ENCODE data around the gene UQCRHL. TPM values are rescaled to one million over a fixed set of nuclear protein-coding genes. Genes with fewer than 3 reads are reported as not detected.

Gene UQCRHL
- total RNA-seq, 1 experiment from 2014 or later: 2.6 TPM

DNA sequence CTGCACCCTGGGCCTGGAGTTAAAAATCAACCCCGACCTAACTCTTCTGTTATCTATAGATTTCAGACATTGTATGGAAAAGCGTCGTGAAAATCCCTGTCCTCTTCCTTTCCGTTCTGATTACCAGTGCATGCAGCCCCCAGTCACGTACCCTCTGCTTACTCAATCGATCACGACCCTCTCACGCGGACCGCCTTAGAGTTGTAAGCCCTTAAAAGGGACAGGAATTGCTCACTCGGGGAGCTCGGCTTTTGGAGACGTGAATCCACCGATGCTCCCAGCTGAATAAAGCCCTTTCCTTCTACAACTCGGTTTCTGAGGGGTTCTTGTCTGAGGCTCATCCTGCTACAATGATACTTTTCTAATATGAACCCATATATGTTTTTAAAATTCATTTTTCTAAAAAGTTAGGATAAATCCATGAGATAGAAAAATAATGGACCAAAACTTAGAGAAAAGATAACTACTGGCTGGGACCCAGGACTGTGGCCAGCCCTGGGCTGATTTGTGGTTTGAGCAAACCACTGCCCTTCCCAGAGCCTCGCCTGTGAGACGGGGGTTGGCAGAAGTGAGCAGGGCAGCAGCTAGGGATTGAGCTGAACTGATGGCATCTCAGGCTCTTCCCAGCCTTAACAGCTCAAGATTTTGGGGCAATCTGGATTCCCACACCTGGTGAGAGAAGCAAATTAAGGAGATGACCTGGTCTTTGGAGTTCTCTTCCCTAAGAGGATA lies 5.0 kb downstream of the UQCRHL start:
- ChIA-PET POLR2A (no interaction called here), CTCF (interaction anchor here (0.6 to 3.2 kb wide), 6 partner anchors 11 to 81 kb away, joined by 3 to 12 read pairs (median 4); no protein-coding TSS in a partner anchor)
- ATAC-seq (no peak), DNase-seq (ENCODE audit: low read depth, low spot score) (no peak)
- H3K9me3 ChIP-seq (ENCODE audit: control insufficient read depth, insufficient read depth, low read depth, low read length): no peaks in the 10 kb centered on the region
- no peak overlapping the region for H3K4me3 ChIP-seq (ENCODE audit: low read depth in 2 of 2, low read length in 2 of 2)
- TF ChIP-seq, protein P1, sequence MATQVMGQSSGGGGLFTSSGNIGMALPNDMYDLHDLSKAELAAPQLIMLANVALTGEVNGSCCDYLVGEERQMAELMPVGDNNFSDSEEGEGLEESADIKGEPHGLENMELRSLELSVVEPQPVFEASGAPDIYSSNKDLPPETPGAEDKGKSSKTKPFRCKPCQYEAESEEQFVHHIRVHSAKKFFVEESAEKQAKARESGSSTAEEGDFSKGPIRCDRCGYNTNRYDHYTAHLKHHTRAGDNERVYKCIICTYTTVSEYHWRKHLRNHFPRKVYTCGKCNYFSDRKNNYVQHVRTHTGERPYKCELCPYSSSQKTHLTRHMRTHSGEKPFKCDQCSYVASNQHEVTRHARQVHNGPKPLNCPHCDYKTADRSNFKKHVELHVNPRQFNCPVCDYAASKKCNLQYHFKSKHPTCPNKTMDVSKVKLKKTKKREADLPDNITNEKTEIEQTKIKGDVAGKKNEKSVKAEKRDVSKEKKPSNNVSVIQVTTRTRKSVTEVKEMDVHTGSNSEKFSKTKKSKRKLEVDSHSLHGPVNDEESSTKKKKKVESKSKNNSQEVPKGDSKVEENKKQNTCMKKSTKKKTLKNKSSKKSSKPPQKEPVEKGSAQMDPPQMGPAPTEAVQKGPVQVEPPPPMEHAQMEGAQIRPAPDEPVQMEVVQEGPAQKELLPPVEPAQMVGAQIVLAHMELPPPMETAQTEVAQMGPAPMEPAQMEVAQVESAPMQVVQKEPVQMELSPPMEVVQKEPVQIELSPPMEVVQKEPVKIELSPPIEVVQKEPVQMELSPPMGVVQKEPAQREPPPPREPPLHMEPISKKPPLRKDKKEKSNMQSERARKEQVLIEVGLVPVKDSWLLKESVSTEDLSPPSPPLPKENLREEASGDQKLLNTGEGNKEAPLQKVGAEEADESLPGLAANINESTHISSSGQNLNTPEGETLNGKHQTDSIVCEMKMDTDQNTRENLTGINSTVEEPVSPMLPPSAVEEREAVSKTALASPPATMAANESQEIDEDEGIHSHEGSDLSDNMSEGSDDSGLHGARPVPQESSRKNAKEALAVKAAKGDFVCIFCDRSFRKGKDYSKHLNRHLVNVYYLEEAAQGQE (IDR thresholded peaks at IDR 0.05; ENCODE audit: insufficient read depth in 1 of 2, low read depth in 2 of 2, low read length in 1 of 2): no peak
- TF ChIP-seq SIN3A (IDR thresholded peaks at IDR 0.05; ENCODE audit: borderline replicate concordance, insufficient read depth, low read depth, low read length) (no peak), CTCF (IDR thresholded peaks at IDR 0.05) (no peak), POLR2AphosphoS5 (IDR thresholded peaks at IDR 0.05; ENCODE audit: low read depth, low read length) (no peak), TCF7L2 (IDR thresholded peaks at IDR 0.05; ENCODE audit: low read depth, low read length) (no peak)
- no TSS peak for BruUV-seq (replicated peaks)
- no peaks in the 10 kb centered on the region for H3K27me3 ChIP-seq (ENCODE audit: control insufficient read depth, insufficient read depth, low read length)
- H3K36me3 ChIP-seq (ENCODE audit: control insufficient read depth, insufficient read depth, low read length): no peaks in the 10 kb centered on the region
- peaks cover 56% of the 10 kb centered on the region for H3K4me1 ChIP-seq (ENCODE audit: control insufficient read depth, insufficient read depth, low read length)
- intact Hi-C loops (cut with micrococcal nuclease; ENCODE audit: unreplicated experiment): loop anchor here (10.0 kb wide), 1 partner anchor 112 kb away; no protein-coding TSS in a partner anchor
- H3K27ac ChIP-seq (ENCODE audit: low read length): peak overlapping the region; percentile 99
- in situ Hi-C loops (cut with HindIII; ENCODE audit: low pct_unique_long_range_greater_than_20kb, low sequenced_read_pairs): no loop called here

DNA sequence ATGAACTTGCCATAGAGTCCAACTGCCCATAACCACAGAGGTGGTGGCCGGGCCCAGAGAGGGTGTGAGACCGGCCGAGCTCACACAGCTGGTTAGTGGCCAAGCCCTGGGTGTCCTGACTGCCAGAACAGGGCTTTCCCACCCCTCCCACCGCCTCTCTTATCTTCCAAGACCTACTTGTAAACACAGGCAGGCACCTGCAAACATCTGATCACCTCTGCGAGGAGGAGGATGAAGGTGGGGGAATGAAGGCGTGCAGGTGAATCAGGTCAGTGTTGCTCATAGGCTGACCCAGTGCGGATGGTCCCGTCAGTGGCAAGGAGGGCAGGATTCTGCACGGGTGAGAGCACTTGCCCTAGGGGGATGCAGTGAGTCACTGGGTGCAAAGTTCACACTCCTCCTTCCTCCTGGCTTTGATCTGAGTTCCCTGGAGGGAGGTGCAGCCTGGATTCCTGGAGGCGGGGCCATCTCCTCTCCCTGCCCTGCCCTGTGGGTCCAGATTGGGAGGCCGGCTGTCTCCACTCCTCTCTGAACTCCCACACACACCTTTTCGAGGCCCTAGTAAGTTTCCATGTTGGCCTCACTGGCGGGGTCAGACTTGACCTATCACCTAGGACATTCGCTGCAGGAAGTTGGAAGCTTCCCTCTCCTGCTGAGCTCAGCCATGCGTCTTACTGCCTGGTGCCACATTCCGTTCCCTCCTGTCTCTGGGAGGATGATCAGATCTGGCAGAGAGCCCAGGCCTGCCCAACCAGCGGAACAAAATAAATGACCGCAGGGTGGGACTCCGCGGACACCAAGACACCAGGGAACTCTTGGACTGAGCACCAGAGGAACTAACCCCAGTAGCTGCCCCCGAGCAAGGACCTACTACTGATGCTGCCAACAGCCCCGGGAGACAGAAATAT lies 7.3 kb downstream of the UQCRHL start:
- intact Hi-C loops (cut with micrococcal nuclease; ENCODE audit: unreplicated experiment): loop anchor here (10.0 kb wide), 2 partner anchors 115 to 195 kb away; no protein-coding TSS in a partner anchor
- ATAC-seq (peak; percentile 82), DNase-seq (ENCODE audit: low read depth, low spot score) (peak; percentile 90)
- ChIA-PET POLR2A (interaction anchor here (0.5 to 1.8 kb wide), 2 partner anchors 34 to 44 kb away, joined by 7 to 23 read pairs; no protein-coding TSS in a partner anchor), CTCF (interaction anchor here (1.4 to 1.6 kb wide), 2 partner anchors 8 to 15 kb away, joined by 6 read pairs; no protein-coding TSS in a partner anchor)
- H3K36me3 ChIP-seq (ENCODE audit: control insufficient read depth, insufficient read depth, low read length): no peaks in the 10 kb centered on the region
- H3K4me1 ChIP-seq (ENCODE audit: control insufficient read depth, insufficient read depth, low read length): peaks cover 76% of the 10 kb centered on the region
- H3K27ac ChIP-seq (ENCODE audit: low read length): peak overlapping the region; percentile 99
- H3K9me3 ChIP-seq (ENCODE audit: control insufficient read depth, insufficient read depth, low read depth, low read length): no peaks in the 10 kb centered on the region
- in situ Hi-C loops (cut with HindIII; ENCODE audit: low pct_unique_long_range_greater_than_20kb, low sequenced_read_pairs): no loop called here
- no peak for TF ChIP-seq CTCF (IDR thresholded peaks at IDR 0.05)
- TF ChIP-seq TCF7L2 (IDR thresholded peaks at IDR 0.05; ENCODE audit: low read depth, low read length): peak; percentile 100
- TF ChIP-seq SIN3A (IDR thresholded peaks at IDR 0.05; ENCODE audit: borderline replicate concordance, insufficient read depth, low read depth, low read length): no peak
- TF ChIP-seq, protein P1 (IDR thresholded peaks at IDR 0.05; ENCODE audit: insufficient read depth in 1 of 2, low read depth in 2 of 2, low read length in 1 of 2): no peak
- 0 out of 2 replicates have a peak, but pooled peaks have one; percentile 29 for TF ChIP-seq POLR2AphosphoS5 (IDR thresholded peaks at IDR 0.05; ENCODE audit: low read depth, low read length)
- H3K4me3 ChIP-seq (ENCODE audit: low read depth in 2 of 2, low read length in 2 of 2): peak overlapping the region; percentile 34
- BruUV-seq (replicated peaks): no TSS peak
- no peaks in the 10 kb centered on the region for H3K27me3 ChIP-seq (ENCODE audit: control insufficient read depth, insufficient read depth, low read length)

Data from Panc1 (cell line).